ENCODE data around the gene CFAP52.
"Not testable (repeated sequence)": the region's sequence is repeated elsewhere in the genome, so short reads cannot be mapped to it uniquely, and the experiment has no call there.

Gene CFAP52, protein sequence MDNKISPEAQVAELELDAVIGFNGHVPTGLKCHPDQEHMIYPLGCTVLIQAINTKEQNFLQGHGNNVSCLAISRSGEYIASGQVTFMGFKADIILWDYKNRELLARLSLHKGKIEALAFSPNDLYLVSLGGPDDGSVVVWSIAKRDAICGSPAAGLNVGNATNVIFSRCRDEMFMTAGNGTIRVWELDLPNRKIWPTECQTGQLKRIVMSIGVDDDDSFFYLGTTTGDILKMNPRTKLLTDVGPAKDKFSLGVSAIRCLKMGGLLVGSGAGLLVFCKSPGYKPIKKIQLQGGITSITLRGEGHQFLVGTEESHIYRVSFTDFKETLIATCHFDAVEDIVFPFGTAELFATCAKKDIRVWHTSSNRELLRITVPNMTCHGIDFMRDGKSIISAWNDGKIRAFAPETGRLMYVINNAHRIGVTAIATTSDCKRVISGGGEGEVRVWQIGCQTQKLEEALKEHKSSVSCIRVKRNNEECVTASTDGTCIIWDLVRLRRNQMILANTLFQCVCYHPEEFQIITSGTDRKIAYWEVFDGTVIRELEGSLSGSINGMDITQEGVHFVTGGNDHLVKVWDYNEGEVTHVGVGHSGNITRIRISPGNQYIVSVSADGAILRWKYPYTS

DNA sequence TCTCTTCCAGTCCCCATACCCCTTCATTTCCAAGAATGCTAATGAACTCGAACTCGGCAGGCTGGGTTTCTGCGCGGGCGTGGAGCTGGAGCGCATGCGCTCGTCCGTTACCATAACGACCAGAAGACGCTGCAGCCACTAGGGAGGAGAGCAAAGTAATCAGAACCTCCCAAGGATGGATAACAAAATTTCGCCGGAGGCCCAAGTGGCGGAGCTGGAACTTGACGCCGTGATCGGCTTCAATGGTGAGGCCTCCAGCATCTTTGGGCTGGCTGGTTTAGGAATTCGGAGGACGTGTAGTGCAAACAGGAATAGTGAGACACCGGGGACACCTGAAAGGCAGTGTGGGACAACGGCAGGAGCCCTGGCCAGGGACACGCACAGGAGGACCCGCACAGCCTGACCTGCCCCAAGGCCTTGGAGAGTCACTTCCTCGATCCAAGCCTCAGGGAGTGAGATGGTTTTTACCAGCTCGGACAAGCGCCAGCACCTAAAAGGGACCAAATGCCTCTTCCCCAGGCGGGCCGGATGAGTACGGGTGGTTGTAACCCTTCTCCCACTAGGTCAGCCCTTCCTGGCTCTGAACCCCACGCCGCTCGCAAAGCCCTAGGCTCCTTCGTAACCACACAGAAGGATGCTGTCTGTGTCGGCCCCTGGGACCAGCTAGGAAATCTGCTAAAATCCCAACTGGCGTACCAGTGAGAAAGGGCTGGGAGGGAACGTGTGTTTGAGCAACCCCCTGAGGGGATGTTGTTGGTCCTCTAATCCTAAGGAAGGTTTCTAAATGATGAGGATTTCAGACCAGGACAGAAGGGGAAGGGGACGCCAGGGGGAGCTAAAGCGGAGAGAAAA, at the start of gene CFAP52:
Gene CFAP52, plus strand, starts transcription at position 122 of the 852 bp plus-strand sequence. Its CDS starts 54 bp downstream, at position 176.
- peak; percentile 73 to 79 for DNase-seq

DNA sequence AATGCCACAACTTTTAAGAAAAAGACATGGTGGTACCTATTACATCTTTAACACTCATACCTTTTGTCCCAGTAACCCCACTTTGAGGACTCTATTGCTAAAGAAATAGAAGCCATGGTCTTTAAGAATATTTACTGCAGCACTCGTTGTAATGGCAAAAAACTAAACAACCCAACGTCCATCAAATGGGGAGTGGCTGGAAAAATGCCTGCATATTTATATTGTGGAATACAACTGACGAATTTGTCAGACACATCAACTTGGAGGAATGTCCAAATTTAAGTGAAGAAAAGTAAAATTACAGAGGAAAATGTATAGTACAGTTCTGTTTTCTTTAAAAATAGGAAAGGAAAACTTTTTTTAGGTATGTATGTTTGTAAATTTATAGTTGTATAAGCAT, 48.7 kb upstream of the CFAP52 start:
- no peak for DNase-seq

DNA sequence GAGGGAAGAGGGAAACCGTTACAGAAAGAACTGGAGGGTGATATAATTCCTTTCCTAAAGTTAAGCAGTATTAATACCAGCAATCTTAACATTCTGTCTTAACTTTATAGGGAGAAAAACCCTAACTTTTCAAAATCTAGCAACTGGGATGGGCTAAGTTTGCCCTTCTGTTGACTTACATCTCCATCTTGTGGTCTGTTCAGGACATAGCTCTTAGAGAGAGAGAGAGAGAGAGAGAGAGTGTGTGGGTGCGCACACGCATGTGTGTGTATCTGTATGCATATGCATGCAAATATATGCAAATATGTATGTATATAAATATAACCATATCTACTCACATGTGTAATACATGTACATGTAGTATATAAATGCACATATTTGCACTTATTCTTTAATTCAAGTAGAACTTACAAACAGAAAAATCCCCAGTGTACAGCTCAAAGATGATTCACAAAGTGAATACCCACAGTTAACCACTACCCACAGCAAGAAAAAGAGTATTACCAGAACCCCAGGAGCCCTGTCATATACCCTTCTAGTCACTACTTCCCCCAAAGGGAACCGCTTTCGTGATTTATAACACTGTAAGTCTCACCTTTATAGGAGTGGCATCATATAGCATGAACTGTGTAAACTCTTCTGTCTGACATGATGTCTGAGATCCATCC, 47.3 kb upstream of the CFAP52 start:
- peak in 1 of 2 experiments; percentile 6 for DNase-seq

DNA sequence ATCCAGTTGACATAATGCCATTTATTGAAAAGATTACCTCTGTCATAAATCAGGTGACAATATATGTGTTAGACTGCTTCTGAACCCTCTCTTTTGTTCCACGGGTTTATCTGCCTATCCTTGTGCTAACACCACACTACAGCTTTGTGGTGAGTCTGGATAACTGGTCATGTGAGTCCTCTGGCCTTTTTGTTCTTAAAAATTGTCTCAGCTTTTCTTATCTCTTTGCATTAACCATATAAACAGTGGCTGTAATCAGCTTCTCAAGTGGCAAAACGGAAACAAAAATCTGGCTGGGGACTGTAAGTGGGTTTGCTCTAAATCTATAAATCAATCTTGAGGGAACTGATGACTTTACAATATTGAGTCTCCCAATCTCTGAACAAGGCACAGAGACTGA, 45.4 kb upstream of the CFAP52 start:
- no peak for DNase-seq

DNA sequence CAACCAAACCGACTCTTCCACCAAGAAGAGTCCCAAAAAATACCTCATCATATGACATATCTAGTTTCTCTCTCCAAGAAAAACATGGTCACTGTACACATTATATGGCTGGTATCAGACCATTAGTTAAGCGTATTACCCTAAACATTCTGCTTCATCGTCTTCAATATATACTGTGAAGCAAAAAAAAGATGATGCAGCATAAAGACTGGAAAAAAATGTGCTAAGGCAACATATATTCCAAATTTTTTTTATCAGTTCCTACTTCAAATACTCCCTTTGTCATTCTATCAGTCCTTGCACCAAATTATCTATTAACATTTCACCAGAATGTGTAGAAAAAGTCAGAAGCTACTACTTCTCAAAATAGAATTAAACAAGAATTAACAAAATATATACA, 43.7 kb upstream of the CFAP52 start:
- DNase-seq: no peak

DNA sequence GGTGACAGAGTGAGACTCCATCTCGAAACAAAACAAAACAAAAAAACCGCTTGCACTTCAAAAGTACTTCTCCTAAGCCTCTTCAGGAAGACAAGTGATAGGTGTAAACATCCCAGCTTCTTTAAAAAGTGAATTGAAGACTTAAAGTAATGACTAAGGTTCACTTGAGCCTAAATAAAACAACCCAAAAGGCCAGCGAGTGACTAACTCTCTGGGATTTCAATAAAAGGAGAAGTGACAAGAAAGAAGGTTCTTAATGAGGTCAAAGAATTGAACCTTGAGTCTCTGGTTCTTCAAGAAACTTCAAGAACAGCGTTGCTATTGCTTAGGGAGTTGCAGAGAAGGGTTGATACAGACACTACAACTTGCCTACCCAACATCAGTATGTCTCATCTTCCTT, 43.0 kb upstream of the CFAP52 start:
- DNase-seq: no peak

DNA sequence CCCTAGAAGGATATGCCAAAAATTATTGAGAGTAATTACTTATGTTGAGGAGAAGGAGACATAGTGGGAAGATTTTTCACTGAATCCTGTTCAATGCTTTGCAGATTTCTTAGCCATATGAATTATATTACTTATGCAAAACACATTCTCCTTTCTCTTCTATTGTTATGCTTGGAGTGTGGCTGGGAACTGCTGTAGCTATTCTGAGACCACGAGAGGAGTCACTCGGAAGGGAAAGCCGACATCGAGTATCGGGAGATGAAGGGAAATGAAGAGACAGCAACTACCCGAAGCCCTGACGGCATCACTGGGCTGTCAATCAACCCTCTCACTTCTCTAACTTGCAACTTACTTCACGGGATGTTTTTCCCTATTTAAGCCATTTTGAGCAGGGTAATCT, 40.4 kb upstream of the CFAP52 start:
- no peak for DNase-seq

DNA sequence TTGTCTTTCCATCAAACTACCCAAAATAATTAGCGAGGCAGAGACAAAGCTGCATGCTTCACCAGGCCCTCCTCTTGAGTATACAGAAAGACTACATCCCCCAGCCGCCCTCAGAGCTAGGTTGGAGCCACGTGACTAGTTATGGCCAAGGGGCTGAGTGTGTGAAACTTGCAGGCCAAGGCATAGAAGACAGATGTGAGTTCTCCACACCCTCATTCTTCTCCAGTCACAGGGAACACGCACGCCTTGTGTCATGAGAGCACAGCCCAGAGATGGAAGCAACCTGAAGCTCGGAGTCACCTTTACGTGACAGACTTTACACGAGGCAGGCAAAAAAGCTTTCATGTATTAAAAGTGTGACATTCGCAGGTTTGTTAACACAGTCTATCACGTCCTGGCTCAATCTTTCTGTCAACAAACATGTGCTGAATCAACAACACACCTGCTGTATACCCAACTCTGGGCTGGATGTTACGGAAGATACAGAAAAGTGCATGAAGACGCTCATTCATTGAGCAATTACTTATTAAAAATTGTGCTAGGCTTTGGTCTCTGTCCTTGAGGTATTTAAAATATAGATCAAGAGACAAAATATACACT, 39.2 kb upstream of the CFAP52 start:
- DNase-seq: no peak

DNA sequence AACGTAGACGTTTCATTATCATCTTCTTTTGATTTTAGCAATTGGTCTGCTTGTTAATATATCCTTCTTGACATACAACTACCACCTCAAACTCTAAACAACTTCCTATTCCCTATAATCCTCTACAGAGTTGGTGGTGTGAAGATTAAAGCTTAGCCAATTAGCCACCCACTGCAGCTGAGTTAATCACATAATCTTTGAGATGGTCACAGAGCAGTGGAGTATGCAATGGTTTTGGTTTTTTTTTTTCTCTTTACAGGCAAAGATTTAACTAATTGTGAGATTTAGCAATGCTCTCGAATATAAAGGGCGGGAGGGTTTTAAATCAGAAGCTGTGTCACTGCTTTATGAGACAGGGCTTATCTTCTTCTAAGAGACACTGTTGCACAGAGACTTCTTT, 37.8 kb upstream of the CFAP52 start:
- DNase-seq: no peak

DNA sequence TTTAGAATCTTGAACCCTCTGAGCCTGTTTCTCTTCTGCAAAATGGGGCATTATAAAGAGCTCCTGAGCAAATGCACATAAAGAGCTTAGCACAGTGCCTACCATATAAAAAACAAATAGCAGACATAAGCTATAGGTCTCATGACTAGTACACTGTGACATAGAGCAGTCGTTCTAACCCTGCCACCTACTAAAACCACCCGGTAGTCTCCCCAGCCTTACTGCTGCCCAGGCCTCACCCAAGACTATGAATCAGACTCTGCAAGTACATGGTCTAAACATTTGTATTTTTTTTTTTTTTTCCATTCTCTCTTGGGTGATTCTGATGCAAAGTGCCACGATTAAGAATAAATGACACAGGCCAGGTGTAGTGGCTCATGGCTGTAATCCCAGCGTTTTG, 34.7 kb upstream of the CFAP52 start:
- DNase-seq: no peak

DNA sequence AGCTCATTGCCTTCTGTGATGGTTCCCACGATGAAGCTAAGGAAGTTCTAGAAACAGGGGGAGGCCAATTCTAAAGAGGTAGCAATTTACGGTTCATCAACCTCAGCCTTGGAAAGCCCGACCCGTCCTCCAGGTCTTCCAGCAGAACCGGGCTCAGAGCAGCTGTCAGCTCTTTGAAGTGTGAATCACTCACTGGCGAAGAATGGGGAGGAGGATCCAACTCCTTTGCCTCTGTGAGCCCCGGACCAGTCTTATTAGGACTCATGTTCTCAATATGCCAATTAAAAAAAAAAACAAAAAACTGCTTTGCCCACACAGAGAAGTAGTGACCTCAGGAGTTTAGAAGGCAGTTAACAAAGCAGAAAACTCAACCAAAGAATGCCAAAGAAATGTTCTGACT, 32.2 kb upstream of the CFAP52 start:
- DNase-seq: no peak

DNA sequence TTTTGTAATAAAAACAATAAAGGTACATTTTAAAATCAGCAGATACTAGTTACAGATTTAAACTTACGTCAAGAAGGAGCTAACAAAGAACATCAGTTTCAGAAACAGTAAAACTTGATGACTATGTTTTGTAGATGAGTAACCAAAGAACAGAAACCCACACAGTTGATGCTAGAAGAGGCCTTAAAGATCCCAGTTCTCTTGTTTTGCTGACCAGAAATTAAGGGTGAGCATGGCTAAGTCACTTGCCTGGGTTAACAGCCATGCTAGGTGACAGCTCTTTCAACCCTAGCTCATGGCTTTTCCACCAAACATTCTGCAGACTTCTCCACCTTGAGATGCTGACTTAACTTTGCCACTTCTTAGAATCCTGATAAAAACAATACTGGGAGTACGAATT, 27.2 kb upstream of the CFAP52 start:
- DNase-seq: no peak

DNA sequence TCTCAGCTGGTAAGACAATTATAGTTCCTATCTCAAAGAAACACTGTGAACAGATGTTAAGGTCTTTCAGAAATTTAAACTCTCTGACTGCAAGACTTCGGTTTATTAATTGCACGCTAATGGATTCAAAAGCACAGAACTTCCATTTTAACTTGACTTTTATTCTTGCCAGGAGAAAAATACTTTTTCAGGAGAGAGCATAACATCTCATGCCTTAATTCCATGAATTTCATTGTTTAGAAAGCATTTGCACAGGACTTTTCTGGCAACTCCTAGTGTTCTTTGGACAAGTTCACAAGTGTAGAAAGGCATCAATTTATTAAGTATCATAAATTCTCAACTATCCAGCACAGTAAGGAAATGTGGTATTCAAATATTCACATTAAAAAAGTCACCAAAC, 23.3 kb upstream of the CFAP52 start:
- no peak for DNase-seq

DNA sequence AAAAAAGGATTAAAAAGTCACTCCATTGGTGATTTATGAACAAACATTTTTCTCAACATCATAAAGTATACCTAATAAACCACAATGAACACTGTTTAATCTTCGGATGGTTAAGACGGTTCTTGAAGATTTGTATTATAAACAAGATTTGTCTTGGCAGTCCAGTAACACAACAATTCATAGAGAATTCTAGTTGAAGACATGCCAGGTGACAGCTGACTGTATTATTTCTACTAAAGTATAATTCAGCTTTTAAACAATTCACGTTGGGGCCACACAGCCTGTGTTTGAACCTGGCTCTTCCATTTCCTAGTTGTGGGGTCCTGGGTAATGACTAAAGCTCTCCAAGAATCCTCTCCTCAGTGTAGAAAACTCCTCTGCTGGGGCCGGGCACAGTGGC, 22.8 kb upstream of the CFAP52 start:
- DNase-seq: no peak

DNA sequence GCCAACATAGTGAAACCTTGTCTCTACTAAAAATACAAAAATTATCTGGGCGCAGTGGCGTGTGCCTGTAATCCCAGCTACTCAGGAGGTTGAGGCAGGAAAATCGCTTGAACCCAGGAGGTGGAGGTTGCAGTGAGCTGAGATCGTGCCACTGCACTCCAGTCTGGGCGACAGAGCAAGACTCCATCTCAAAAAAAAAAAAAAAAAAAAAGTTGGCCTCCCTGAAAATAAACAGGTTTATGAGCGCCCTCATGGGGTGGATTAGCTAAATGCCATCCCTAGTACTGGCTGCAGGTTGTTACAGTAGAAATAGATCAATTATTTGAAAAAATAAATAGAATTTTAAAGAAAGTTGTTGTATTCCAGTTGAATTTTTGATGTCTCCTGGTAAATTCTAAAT, 21.7 kb upstream of the CFAP52 start:
- peak; percentile 63 to 70 for DNase-seq

DNA sequence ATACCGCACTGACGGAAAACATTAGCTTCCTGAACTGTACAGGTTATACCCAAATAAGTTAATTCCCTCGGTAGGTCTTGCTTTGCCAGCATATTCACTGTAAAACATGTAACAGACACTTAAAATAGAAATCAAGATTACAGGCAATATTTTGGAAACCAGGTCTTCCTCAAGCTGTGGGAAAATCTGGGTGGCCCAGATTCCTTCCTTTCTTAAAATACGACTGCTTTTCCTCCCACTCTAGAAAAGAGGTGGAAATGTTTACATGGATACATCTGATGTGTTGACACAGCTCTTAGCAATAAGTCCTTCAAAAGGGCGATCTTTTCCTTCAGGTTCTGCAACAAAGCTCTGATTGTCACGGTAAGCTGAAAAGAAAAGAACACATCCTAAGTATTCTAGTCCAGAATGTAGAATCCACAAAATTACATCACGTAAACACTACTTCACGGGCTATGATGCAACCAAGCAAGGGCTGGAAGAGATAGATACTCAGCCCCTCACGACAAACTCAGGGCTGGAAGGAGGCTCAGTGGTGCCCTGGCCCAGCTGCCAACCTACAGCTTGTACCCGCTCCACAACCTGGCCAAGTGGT, 19.2 kb upstream of the CFAP52 start:
- DNase-seq: no peak

DNA sequence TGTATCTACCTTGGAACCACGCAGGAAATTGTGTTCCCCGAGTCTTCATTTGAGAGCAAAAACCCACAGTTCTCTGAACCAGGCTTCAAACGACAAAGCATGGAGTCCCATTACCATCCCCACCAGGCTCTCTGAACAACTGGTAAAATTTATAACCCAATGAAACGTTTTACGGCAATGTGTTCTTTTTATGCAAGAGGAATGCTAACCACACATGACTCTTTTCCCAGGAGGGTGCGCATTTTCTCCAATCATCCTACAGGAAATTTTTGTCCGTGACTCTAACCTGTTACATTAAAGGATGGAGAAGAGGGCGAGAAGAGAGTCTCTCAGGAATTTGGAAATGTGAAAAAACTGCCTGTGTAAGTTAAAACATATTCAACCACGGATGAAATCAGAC, 18.6 kb upstream of the CFAP52 start:
- DNase-seq: no peak

DNA sequence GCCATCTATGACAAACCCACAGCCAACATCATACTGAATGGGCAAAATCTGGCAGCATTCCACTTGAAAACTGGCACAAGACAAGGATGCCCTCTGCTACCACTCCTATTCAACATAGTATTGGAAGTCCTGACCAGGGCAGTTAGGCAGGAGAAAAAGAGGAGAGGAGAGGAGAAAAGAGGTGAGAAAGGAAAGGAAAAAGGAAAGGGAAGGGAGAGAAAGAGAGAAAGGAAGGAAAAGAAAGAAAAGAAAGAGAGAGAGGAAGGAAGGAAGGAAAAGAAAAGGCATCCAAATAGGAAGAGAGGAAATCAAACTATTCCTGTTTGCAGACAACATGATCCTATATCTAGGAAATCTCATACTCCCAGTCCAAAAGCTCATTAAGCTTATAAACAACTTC, 12.3 kb upstream of the CFAP52 start:
- DNase-seq: no peak

DNA sequence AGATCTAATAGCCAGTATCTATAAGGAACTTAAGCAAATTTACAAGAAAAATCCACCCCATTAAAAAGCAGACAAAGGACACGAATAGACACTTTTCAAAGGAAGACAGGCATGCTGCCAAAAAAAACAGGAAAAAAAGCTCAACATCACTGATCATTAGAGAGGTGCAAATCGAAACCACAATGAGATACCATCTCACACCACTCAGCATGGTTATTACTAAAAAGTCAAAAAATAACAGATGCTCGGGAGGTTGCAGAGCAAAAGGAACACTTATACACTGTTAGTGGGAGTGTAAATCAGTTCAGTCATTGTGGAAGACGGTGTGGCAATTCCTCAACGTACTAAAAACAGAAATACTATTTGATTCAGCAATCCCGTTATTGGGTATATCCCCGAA, 10.4 kb upstream of the CFAP52 start:
- peak in 1 of 2 experiments; percentile 3 for DNase-seq

DNA sequence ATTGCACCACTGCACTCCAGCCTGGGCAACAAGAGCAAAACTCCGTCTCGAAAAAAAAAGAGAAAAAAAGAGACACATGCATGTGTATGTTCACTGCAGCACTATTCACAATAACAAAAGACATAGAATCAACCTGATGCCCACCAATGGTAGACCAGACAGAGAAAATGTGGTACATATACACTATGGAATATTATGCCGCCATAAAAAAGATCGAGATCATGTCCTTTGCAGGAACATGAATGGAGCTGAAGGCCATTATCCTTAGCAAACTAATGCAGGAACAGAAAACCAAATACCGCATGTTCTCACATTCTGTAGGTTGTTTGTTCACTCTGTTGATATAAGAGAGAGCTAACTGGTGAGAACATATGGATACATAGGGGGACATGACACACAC, 9.7 kb upstream of the CFAP52 start:
- DNase-seq: not testable (repeated sequence)

DNA sequence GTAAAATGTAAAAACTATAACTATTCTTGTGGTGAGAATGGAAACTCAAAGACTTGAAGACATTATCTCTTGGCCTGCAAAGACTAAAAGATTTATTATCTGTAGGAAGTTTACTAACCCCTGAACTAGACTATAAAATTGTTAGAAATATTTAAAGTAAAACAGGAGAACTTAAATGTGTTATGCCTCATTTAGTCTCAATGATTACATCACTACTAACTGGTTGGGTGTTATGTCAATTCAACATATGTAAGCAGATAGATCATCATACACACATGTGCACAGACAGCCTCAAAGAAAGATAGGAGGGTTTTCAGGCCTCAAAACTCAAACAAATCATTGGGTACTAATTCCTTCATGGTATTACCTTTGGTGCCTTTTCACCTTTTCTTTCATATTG, 8.4 kb upstream of the CFAP52 start:
- no peak for DNase-seq

DNA sequence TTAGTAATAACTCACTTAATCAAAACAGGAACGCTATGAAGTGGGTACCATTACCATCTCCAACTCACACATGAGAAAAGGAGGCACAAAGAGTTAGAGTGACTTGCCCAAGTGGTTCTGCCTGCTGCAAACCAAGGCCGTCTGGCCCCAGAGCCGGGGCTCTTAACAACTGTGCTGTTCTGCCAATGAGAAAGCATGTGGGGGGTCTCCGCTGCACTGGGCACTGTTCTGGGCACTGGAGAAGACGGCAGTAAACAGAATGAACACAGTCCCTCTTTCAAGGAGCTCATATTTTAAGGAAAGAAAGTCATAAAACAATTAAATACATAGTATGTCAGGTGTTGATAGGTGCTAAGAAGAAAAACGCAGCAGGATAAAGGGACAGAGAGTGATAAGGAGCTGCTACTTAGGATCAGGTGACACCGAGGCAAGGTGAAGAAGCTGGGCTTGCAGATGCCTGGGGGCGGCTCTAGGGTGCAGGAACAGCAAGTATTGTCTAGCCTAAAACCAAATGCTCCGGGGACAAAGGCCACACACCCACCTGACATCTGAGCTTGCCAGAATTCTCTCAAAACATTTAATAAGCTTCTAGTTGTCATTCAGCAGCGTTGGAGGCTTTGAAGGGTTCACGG, 7.4 kb upstream of the CFAP52 start:
- DNase-seq: no peak

Data from SHP77 (cell line).